ENCODE results near the gene TNIK.
"Not testable (repeated sequence)": the region's sequence is repeated elsewhere in the genome, so short reads cannot be mapped to it uniquely, and the experiment has no call there.

Gene TNIK

DNA sequence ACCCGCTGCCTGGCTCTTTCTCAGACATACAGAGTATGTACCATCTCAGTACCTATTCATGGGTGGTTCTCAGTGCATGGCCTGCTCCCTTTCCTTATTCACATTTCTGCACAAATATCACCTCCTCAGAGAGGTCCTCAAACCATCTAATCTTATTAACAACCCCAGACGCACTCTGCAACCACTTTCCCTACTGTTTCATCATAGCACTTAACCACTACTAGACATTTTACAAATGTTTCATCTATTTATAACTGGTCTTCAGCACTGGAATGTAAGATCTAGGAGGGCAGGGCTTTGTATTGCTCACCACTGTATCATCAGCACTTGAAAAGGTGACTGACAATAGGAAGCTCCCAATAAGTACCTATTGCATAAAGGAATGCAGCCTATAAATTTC lies 45.1 kb downstream of the TNIK start:
- DNase-seq = no peak

DNA sequence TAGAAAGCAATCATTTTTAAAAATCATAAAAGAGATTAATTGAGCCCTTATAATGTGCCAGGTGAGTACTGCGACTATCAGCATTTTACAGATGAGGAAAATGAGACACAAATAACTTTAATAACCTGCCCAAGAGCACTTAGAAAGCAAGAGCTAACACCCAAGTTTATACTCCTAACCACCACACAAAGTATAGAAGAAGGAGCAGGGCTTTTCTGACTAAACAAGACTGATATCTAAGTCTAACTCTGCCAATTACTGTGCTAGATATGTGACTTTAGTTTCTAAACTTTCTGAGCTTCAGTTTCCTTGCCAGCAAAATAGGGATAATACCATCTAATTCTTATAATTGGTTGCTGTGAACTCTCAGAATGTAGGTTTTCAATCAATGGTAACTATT lies 47.7 kb downstream of the TNIK start:
- no peak for DNase-seq

GRCh38 chr3:171412054-171412453 lies 48.2 kb downstream of the TNIK start:
- no peak for DNase-seq

DNA sequence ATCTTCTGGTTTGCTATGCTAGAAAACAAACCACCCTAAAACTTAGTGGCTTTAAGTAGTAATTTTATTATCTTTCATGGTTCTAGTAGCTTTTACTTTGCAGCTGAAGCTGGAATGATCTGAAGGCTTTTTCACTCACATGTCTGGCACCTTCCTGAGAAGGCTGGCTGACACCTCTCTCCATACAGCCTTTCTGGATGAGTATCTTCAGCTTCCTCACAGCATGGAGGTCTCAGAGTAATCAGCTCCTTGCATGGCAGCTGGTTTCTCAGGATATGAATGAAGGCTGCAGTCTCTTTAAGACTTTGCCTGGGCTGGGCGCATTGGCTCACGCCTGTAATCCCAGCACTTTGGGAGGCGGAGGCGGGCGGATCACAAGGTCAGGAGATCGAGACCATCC lies 50.0 kb downstream of the TNIK start:
- no peak for DNase-seq

DNA sequence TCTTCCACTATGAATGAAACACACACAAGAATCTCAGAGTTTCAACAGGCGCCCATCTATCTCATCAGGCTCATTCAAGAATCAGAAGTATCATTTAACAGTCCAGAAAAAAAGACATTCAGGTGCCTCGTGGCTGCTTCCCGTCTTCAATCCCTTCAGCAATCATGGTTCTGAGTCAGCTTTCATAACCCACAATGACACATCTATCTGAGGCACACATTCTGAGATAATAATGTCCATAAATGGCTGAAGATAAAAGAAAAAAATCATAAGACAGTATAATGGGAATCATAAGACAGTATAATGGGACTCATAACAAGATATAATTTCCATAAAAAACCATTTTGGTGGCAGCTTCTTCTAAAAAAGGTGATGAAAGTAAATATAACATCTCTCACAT lies 52.4 kb downstream of the TNIK start:
- DNase-seq = no peak

DNA sequence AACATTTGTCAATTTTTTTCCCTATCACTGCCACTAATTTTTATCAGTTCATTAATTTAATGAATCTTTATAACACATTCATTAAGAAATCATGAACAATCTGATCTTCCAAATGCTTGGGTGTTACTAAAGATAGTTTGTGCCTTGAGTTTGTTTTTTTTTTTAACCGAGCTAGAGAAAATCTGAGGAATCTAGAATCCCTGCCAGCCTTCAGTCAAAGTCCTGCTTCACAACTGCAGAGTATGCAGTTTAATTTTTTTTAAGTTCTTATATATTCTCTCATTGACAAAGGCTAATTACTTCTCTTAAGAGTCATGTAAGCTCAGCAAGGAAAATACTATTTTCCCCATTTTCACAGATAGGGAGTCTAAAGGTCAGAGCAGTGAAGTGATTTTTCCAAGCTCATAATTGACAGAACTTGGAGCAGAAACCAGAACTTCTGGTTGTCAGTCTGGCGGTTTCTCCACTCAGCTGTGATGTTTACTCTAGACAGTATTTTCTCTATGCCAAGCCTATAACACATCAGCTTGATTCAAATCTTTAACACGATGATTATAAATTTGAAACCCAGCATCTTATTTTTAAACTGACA lies 55.7 kb downstream of the TNIK start:
- DNase-seq = no peak

GRCh38 chr3:171402281-171402680 lies 57.9 kb downstream of the TNIK start:
- no peak for DNase-seq

- DNase-seq = no peak
Observed at GRCh38 chr3:171401432-171401831, 58.8 kb downstream of the TNIK start.

GRCh38 chr3:171399842-171400241 lies 60.4 kb downstream of the TNIK start:
- no peak for DNase-seq

- DNase-seq = no peak
Observed at GRCh38 chr3:171398343-171398742, 61.9 kb downstream of the TNIK start.

DNA sequence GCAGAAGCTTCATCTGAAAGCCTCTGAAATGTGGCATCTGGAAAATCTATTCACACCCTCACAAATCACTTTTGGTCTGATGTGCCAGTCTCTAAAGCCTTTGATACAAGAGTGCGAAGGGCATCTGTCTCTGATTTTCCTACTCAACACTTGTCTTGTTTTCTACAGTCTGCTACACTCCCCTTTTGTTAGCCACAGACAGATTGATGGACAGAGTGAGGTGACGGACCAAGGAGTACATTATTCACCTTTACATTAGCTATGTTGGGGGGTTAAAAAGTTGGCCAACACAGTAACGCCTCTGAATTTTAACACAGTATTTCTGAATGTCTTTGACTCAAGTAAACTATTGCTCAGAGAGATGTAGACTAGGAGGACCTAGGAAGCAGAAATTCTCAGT lies 63.1 kb downstream of the TNIK start:
- DNase-seq = no peak

DNA sequence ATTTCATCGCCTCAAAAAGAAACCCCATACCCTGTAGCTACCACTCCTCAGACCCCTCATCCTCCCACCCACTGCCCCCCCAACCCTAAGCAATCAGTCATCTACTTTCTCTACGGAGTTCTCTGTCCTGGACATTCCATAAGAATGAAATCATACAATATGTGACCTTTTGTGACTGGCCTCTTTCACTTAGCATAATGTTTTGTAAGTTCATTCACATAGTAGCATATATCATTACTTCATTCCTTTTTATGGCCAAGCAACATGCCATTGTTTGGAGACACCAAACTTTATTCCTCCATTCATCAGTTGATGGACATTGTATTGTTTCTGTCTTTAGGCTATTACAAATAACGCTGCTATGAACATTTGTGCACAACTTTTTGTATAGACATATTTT lies 64.2 kb downstream of the TNIK start:
- no peak for DNase-seq

DNA sequence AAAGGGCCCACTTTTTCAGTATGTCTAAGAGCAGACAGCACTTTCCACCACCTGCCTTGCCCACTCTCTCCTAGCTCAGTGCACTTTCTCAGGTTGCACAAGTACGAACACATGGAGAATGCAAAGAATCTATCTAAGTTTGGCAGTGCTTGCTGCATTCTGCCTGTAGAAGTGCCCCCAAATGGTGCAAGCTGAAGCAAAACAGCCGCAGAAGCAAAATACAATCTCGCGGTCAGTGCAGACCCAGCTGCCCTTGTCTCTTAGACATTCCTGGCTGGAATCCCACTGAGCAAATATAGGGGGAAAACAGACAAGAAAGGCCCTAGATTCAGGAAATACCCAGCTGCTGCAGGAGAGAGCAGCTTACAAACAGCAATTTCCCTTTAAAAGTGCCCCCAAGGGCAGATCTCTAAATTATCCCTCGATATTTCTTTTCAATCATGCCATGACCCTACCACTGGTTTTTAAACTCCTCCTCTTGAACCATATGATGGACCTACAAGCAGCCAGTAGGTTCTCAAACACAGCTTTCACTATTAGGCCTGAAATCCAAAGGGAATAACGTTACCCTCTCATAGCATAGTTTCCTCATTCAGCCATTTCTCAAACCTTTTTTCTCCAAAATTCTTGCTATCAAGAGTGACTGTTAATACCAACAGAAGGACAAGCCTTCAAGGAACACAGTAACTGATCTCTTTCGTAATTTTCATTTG lies 67.0 kb downstream of the TNIK start:
- no peak for DNase-seq

- DNase-seq = no peak
Observed at GRCh38 chr3:171391432-171391831, 68.8 kb downstream of the TNIK start.

GRCh38 chr3:171390051-171390941 lies 69.9 kb downstream of the TNIK start:
- no peak for DNase-seq

DNA sequence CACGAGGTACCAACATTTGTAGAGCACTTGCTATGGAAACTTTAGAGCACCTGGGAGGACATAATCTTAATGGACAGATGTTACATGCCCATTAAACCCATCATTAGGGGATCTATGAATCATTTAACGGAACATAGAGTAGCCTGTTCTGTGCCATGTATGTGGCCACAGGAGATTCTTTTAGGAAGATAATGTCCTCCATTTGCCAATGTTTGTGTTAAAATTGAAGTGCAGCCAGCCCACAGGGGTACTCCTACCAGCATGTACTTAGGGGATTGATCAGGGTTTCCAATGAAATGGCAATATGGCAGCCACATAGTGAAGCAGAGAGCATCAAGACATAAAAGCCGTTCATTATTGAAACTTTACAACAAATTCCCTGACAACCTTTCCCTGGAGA lies 70.7 kb downstream of the TNIK start:
- DNase-seq = no peak

DNA sequence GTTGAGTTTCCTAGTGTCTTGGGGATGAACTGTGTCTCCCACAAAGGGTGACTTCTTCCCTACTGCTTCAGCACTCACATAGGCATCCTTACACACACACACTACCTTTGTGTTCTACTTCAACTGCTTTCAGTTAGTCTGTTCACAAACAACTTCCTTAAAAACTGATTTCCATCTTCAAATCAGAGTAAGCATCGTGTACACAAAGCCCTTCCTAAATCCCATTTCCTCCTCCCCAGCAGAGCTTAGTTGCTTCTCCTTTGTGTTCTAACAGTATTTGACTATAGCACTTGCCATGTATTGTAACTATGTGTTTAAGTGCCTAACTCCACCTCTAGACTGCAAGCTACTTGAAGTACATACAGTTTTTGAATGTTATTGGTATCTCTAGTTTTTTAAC lies 71.7 kb downstream of the TNIK start:
- DNase-seq = no peak

- DNase-seq = no peak
Observed at GRCh38 chr3:171387062-171387461, 73.1 kb downstream of the TNIK start.

- DNase-seq = no peak
Observed at GRCh38 chr3:171385086-171385485, 75.1 kb downstream of the TNIK start.

- DNase-seq = no peak
Observed at GRCh38 chr3:171384101-171384891, 75.9 kb downstream of the TNIK start.

- no peak for DNase-seq
Observed at GRCh38 chr3:171383206-171384018, 76.8 kb downstream of the TNIK start.

DNA sequence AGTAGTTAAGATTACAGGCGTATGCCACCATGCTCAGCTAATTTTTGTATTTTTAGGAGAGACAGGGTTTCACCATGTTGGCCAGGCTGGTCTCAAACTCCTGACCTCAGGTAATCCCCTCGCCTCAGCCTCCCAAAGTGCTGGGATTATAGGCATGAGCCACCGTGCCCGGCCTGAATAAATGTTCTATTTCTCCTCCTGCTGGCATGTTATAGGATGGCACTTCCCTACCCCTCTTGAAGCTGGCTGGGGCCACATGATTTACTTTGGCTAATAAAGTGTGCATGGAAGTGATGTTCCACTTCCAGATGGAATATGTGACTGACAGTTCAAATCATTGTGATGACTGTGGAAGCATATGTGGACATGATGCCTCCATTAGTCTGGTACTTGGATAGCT lies 77.9 kb downstream of the TNIK start:
- DNase-seq = not testable (repeated sequence)

Data from GF-D8 (cell line).